GM12878 (cell line): ENCODE data around the gene MRPL21.

Source experiments
- BRCA1 ChIP-seq: IDR thresholded peaks from 2 replicates; pipeline ENCODE4 v1.6.1; 2011; ENCODE audit warnings: low read depth, low read length, improper control_type of control experiment
- EZH2 ChIP-seq: IDR thresholded peaks from 2 replicates; pipeline ENCODE4 v1.6.1; 2012; ENCODE audit warnings: low read depth, mild to moderate bottlenecking, control low read depth, inconsistent platforms, low read length, borderline replicate concordance; ENCODE audit not compliant: control insufficient read depth
- MAX ChIP-seq: IDR thresholded peaks from 2 replicates; pipeline ENCODE4 v1.6.1; 2012; ENCODE audit warnings: low read depth, low read length, improper control_type of control experiment
- PBX3 ChIP-seq: IDR thresholded peaks from 2 replicates; pipeline ENCODE4 v1.6.1; 2011; ENCODE audit warnings: mild to moderate bottlenecking, low read depth, low read length, moderate library complexity; ENCODE audit not compliant: insufficient replicate concordance
- RAD21 ChIP-seq: IDR thresholded peaks from 2 replicates; pipeline ENCODE4 v1.6.1; 2011; ENCODE audit warnings: mild to moderate bottlenecking, low read depth, low read length, moderate library complexity; ENCODE audit not compliant: insufficient read depth
- RFX5 ChIP-seq: IDR thresholded peaks from 2 replicates; pipeline ENCODE4 v1.6.1; 2011; ENCODE audit warnings: low read depth, low read length, improper control_type of control experiment
- STAT1 ChIP-seq: fragments of 450-650 bp; conservative IDR thresholded peaks from 2 replicates; pipeline ENCODE4 v1.6.1; 2014; ENCODE audit warnings: antibody characterized with exemption, mild to moderate bottlenecking
- YY1 ChIP-seq: IDR thresholded peaks from 2 replicates; pipeline ENCODE4 v1.6.1; 2011; ENCODE audit warnings: low read depth, mild to moderate bottlenecking, low read length

- TF ChIP-seq EZH2, result no peak
- TF ChIP-seq RFX5, result no peak
- TF ChIP-seq YY1, result no peak
- TF ChIP-seq RAD21, result no peak
- no peak for TF ChIP-seq MAX
- no peak for TF ChIP-seq PBX3
- TF ChIP-seq BRCA1, result no peak
- no peak for TF ChIP-seq STAT1
Measured at GRCh38 chr11:68870470-68870869, 33.2 kb downstream of the MRPL21 start.
